Astrocyte (in vitro differentiated cells and primary cell): Measurements from ENCODE around the gene FGD6. TPM values are rescaled to one million over a fixed set of nuclear protein-coding genes. Genes with fewer than 3 reads are reported as not detected.

Experiments used
- DNase-seq: peaks from one replicate; pipeline ENCODE4 v3.0.0-alpha.2; 2010; ENCODE audit warnings: low read depth
- FAIRE-seq: peaks from 2 replicates; lab custom pipeline; 2011; peaks lifted over from hg19 to GRCh38; lab: Jason Lieb, UNC
- H2AFZ ChIP-seq: 2 replicates; pipeline ENCODE4 v1.6.0; 2012; ENCODE audit warnings: low read depth, low read length, inconsistent platforms
- H3K27ac ChIP-seq: 2 replicates; pipeline ENCODE4 v1.5.1; 2011; ENCODE audit warnings: low read depth, low read length, inconsistent platforms
- H3K27me3 ChIP-seq: 2 replicates; pipeline ENCODE4 v1.6.0; 2011; ENCODE audit warnings: low read length, inconsistent platforms; ENCODE audit not compliant: insufficient read depth
- H3K36me3 ChIP-seq: 2 replicates; pipeline ENCODE4 v1.5.1; 2011; ENCODE audit warnings: low read length, inconsistent platforms; ENCODE audit not compliant: insufficient read depth
- H3K4me1 ChIP-seq: 2 replicates; pipeline ENCODE4 v1.5.1; 2011; ENCODE audit warnings: low read length, inconsistent platforms; ENCODE audit not compliant: insufficient read depth
- H3K4me2 ChIP-seq: 2 replicates; pipeline ENCODE4 v1.6.0; 2012; ENCODE audit warnings: low read length, inconsistent platforms
- H3K4me3 ChIP-seq: 2 replicates; pipeline ENCODE4 v1.5.1; 2011; ENCODE audit warnings: low read depth, mild to moderate bottlenecking, low read length, inconsistent platforms; ENCODE audit not compliant: insufficient read depth
- H3K79me2 ChIP-seq: 2 replicates; pipeline ENCODE4 v1.6.0; 2012; ENCODE audit warnings: mild to moderate bottlenecking, low read length, inconsistent platforms; ENCODE audit not compliant: insufficient read depth
- H3K9ac ChIP-seq: 2 replicates; pipeline ENCODE4 v1.6.0; 2012; ENCODE audit warnings: mild to moderate bottlenecking, low read length, inconsistent platforms
- H3K9me3 ChIP-seq: 2 replicates; pipeline ENCODE4 v1.5.1; 2012; ENCODE audit warnings: low read depth, mild to moderate bottlenecking, low read length, inconsistent platforms; ENCODE audit not compliant: insufficient read depth
- H4K20me1 ChIP-seq: 2 replicates; pipeline ENCODE4 v1.6.0; 2012; ENCODE audit warnings: low read length, inconsistent platforms; ENCODE audit not compliant: insufficient read depth
- H3K27ac Mint-ChIP-seq: one replicate; pipeline ENCODE4 v1.8.0; 2021; ENCODE audit warnings: mild to moderate bottlenecking, mixed read lengths; ENCODE audit not compliant: unreplicated experiment
- H3K27me3 Mint-ChIP-seq: one replicate; pipeline ENCODE4 v1.8.0; 2021; ENCODE audit warnings: low read depth, mixed read lengths; ENCODE audit not compliant: unreplicated experiment
- H3K36me3 Mint-ChIP-seq: one replicate; pipeline ENCODE4 v1.8.0; 2021; ENCODE audit warnings: low read depth, mixed read lengths; ENCODE audit not compliant: unreplicated experiment
- H3K4me1 Mint-ChIP-seq: one replicate; pipeline ENCODE4 v1.8.0; 2021; ENCODE audit warnings: low read depth, mixed read lengths; ENCODE audit not compliant: unreplicated experiment
- H3K4me3 Mint-ChIP-seq: one replicate; pipeline ENCODE4 v1.8.0; 2021; ENCODE audit warnings: mild to moderate bottlenecking, moderate library complexity, mixed read lengths; ENCODE audit not compliant: unreplicated experiment
- H3K9me3 Mint-ChIP-seq: one replicate; pipeline ENCODE4 v1.8.0; 2021; ENCODE audit warnings: mild to moderate bottlenecking, mixed read lengths; ENCODE audit not compliant: unreplicated experiment
- CTCF ChIP-seq: IDR thresholded peaks from 2 replicates; pipeline ENCODE4 v1.5.1; 2011; ENCODE audit warnings: low read depth, mild to moderate bottlenecking, inconsistent platforms, low read length, moderate library complexity; ENCODE audit not compliant: insufficient read depth
- EZH2 ChIP-seq: IDR thresholded peaks from 2 replicates; pipeline ENCODE4 v1.6.1; 2012; ENCODE audit warnings: mild to moderate bottlenecking, low read length, inconsistent platforms; ENCODE audit not compliant: insufficient read depth
- total RNA-seq: library from RNA; stranded (reverse); gene quantifications from 2 replicates; pipeline ENCODE4 v1.2.1, GENCODE V29; 2021

The FGD6 gene
- total RNA-seq, 1 donor from 2014 or later: 26.5 TPM

DNA sequence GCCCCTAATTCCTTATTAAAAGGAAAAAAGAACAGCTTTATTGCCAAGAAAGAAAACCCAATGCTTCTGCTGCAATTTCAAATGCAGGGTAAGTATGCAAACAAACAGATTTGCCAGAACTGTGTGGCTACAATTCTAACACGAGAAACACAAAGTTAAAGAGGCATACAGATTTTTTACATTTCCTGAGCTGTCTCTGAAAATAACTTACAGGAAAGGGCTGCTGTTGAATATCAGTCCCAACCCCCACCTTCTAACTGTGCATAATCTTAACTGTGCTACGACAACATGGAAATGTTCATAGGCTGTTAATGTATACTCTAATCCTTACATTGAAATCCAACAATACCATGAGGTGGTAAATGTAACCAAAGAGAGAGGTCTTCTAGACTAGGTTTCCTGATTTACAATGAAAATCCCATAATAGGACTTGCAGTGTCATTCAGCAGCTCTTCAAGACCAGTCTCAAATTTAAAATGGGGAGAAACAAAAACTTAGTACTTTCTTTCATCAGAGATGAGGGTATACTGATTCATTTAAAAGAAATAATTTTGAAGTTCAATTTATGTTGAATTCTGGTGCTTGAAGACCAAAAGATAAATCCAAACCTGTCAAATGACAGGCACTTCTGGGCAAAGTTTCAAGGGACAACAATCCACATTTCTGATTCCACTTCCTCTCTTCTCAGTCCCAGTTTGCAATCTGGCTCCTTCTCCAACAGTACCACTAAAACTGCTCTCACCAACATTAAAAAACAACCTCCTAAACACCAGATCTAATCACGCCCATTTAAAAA lies 14.4 kb downstream of the FGD6 start:
- H2AFZ ChIP-seq: no peak overlapping the region
- H3K9ac ChIP-seq: no peak overlapping the region

GRCh38 chr12:95201056-95201670 lies 16.1 kb downstream of the FGD6 start:
- H3K79me2 ChIP-seq: peaks cover 51% of the 10 kb centered on the region
- peak overlapping the region; percentile 66 for H3K4me2 ChIP-seq
- Mint-ChIP-seq H3K9me3 (no peaks in the 10 kb centered on the region), H3K27me3 (no peaks in the 10 kb centered on the region), H3K4me3 (peak overlapping the region; percentile 45), H3K4me1 (peaks cover 62% of the 10 kb centered on the region), H3K27ac (peak overlapping the region; percentile 95), H3K36me3 (no peaks in the 10 kb centered on the region)
- peak overlapping the region; percentile 57 for H3K27ac ChIP-seq
- peak overlapping the region; percentile 12 for H3K9ac ChIP-seq
- H3K4me3 ChIP-seq: no peak overlapping the region
- H3K4me1 ChIP-seq: peaks cover 42% of the 10 kb centered on the region
- DNase-seq: peak; percentile 56
- no peak for TF ChIP-seq EZH2
- TF ChIP-seq CTCF: no peak
- H2AFZ ChIP-seq: no peak overlapping the region
- no peaks in the 10 kb centered on the region for H3K9me3 ChIP-seq
- H4K20me1 ChIP-seq: no peaks in the 10 kb centered on the region
- no peak for FAIRE-seq
- no peaks in the 10 kb centered on the region for H3K27me3 ChIP-seq
- no peaks in the 10 kb centered on the region for H3K36me3 ChIP-seq

More for the DNA sequence above, 14.4 kb downstream of the FGD6 start:
- Histone ChIP-seq H3K4me3 (no peak overlapping the region), H3K27ac (peak overlapping the region; percentile 95), H3K36me3 (no peaks in the 10 kb centered on the region), H3K9me3 (no peaks in the 10 kb centered on the region), H3K4me2 (peak overlapping the region; percentile 27), H3K79me2 (peaks cover 59% of the 10 kb centered on the region), H3K4me1 (peaks cover 42% of the 10 kb centered on the region), H4K20me1 (no peaks in the 10 kb centered on the region), H3K27me3 (no peaks in the 10 kb centered on the region)
- DNase-seq: no peak
- no peak for FAIRE-seq
- H3K4me3 Mint-ChIP-seq: peak overlapping the region; percentile 9
- H3K36me3 Mint-ChIP-seq: peaks cover 1% of the 10 kb centered on the region
- peak overlapping the region; percentile 75 for H3K27ac Mint-ChIP-seq
- no peak for TF ChIP-seq EZH2
- H3K27me3 Mint-ChIP-seq: no peaks in the 10 kb centered on the region
- H3K4me1 Mint-ChIP-seq: peaks cover 63% of the 10 kb centered on the region
- H3K9me3 Mint-ChIP-seq: no peaks in the 10 kb centered on the region

DNA sequence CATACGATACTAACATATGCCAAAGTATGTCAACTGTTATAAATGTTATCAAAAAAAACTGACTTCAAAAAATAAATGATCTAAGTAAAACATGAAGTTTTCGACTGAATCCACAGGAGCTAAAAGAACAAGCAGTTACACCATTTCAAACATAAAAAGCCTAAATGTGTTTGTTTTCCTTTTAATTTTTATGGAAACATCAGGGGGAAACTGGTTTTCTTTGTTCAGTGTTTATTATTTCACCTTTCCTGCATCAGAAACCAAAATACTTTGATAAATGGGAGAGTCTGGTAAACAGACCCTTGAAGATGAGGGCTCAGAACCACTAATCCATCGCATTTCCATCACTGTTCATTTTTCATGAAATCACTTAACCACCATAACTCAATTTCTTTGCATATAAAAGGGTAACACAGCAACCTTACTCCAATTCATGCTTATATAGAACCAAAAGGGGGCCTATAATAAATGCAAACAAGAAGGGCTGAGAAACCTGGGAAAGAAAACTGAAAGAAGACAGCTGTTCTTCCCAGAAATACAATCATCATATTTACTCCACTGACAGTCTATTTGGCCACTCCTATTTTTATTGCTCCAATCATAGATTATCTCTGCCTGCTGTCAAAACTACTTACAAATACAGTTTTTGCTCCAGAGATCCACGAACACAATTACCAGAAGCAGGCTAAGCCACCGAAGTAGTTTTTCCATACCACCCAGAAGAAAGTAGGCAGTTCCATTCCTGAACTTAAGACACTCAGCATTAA lies 17.0 kb downstream of the FGD6 start:
- Histone ChIP-seq H3K4me2 (peak overlapping the region; percentile 66), H3K27me3 (no peaks in the 10 kb centered on the region), H2AFZ (no peak overlapping the region), H4K20me1 (no peaks in the 10 kb centered on the region), H3K27ac (peak overlapping the region; percentile 57), H3K4me3 (no peak overlapping the region), H3K36me3 (no peaks in the 10 kb centered on the region), H3K9ac (peak overlapping the region; percentile 12), H3K9me3 (no peaks in the 10 kb centered on the region), H3K4me1 (peaks cover 34% of the 10 kb centered on the region), H3K79me2 (peaks cover 54% of the 10 kb centered on the region)
- H3K4me1 Mint-ChIP-seq: peaks cover 54% of the 10 kb centered on the region
- peak overlapping the region; percentile 95 for H3K27ac Mint-ChIP-seq
- H3K9me3 Mint-ChIP-seq: no peaks in the 10 kb centered on the region
- no peaks in the 10 kb centered on the region for H3K36me3 Mint-ChIP-seq
- FAIRE-seq: no peak
- no peak overlapping the region for H3K4me3 Mint-ChIP-seq
- DNase-seq: no peak
- TF ChIP-seq EZH2: no peak
- TF ChIP-seq CTCF: no peak
- H3K27me3 Mint-ChIP-seq: no peaks in the 10 kb centered on the region
